ENCODE measurements around the gene MRPL48.
A peak's percentile ranks its signal among the peaks of the same experiment; 100 is the strongest.

MRPL48 gene

DNA sequence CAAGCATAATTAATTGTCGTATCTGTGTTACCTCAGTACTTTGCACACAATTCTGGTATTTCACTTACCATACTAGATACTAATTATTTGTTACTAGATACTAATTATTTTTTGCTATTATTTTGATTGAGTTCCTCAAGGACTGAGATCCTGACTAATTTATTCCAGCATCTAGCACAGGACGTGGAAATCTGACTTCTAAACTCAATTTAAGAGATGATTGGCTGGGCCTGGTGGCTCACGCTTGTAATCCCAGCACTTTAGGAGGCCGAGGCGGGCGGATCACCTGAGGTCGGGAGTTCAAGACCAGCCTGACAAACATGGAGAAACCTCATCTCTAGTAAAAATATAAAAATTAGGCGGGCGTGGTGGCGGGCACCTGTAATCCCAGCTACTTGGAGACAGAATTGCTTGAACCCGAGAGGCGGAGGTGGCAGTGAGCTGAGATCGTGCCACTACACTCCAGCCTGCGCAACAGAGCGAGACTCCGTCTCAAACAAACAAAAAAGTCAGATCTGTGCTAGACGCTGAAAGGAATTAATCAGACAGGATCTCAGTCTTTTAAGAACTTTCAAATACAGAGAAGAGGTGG, 527 bp upstream of the MRPL48 start:
- H3K4me3 ChIP-seq (ENCODE audit: low read depth, low read length) = peak overlapping the region; percentile 66
- TF ChIP-seq CTCF (IDR thresholded peaks at IDR 0.05; ENCODE audit: low read depth, low read length, missing control alignments) = no peak
- DNase-seq (ENCODE audit: low read depth) = no peak
- in situ Hi-C loops (cut with HindIII; ENCODE audit: low sequenced_read_pairs) = no loop called here

DNA sequence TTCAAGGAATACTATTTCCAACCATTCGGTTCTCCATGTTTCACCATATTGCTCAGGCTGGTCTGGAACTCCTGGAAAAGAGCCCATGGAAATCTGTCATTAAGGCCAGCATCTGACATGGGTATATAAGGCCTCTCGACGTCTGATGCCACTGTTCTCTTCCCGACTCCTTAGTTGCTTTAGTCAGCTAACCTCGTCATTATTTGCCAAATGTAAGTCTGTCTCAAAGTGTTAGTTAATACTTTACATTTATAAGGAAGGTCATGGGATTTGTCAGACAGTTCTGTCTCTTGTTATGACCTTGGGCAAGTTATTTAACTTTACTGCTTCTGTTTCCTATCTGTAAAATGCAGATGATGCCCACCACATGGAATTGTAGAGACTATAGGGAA, 1.6 kb downstream of the MRPL48 start:
- TF ChIP-seq CTCF (IDR thresholded peaks at IDR 0.05; ENCODE audit: low read depth, low read length, missing control alignments) = no peak
- in situ Hi-C loops (cut with HindIII; ENCODE audit: low sequenced_read_pairs) = no loop called here

GRCh38 chr11:73792584-73792983, 4.9 kb downstream of the MRPL48 start:
- in situ Hi-C loops (cut with HindIII; ENCODE audit: low sequenced_read_pairs) = no loop called here
- H3K4me3 ChIP-seq (ENCODE audit: low read depth, low read length) = no peak overlapping the region
- no peak for DNase-seq (ENCODE audit: low read depth)
- TF ChIP-seq CTCF (IDR thresholded peaks at IDR 0.05; ENCODE audit: low read depth, low read length, missing control alignments) = no peak

More for the DNA sequence above, 1.6 kb downstream of the MRPL48 start:
- DNase-seq (ENCODE audit: low read depth) = no peak
- H3K4me3 ChIP-seq (ENCODE audit: low read depth, low read length) = no peak overlapping the region

GRCh38 chr11:73795925-73796632, 8.4 kb downstream of the MRPL48 start:
- no peak overlapping the region for H3K4me3 ChIP-seq (ENCODE audit: low read depth, low read length)
- TF ChIP-seq CTCF (IDR thresholded peaks at IDR 0.05; ENCODE audit: low read depth, low read length, missing control alignments) = no peak
- in situ Hi-C loops (cut with HindIII; ENCODE audit: low sequenced_read_pairs) = no loop called here
- DNase-seq (ENCODE audit: low read depth) = no peak

GRCh38 chr11:73797457-73797856, 9.8 kb downstream of the MRPL48 start:
- in situ Hi-C loops (cut with HindIII; ENCODE audit: low sequenced_read_pairs) = no loop called here
- DNase-seq (ENCODE audit: low read depth) = no peak
- H3K4me3 ChIP-seq (ENCODE audit: low read depth, low read length) = no peak overlapping the region
- TF ChIP-seq CTCF (IDR thresholded peaks at IDR 0.05; ENCODE audit: low read depth, low read length, missing control alignments) = no peak

DNA sequence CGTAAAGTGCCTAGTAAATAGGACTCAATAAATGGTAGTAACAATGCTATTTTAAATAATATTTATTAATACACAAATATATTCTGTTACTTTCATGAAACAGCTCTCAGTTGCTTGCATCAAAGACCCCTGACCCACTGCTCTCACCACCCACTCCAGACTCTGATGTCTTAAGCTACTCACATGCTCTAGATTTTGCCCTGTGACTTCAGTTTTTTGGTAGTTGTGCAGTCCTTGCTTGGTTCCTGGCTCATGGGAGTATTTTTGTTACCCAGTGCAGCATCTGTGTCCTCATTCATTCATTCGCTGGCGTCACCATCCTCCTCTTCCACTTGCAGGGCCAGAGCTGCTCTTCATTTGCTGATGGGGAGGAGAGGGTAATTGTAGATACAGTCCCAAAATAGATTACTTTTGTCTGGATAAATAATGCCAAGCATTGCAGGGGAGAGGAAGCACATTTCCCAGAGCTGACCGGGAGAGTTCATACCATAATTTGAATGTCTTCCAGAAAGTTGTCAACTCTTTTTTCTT, 12.7 kb downstream of the MRPL48 start:
- no peak for TF ChIP-seq CTCF (IDR thresholded peaks at IDR 0.05; ENCODE audit: low read depth, low read length, missing control alignments)
- in situ Hi-C loops (cut with HindIII; ENCODE audit: low sequenced_read_pairs) = no loop called here
- no peak for DNase-seq (ENCODE audit: low read depth)
- H3K4me3 ChIP-seq (ENCODE audit: low read depth, low read length) = no peak overlapping the region
